Astrocyte of the spinal cord (primary cell): Measurements from ENCODE around the gene CORO2B.

Experiments
- DNase-seq: peaks from one replicate; pipeline ENCODE4 v3.0.0; 2011; ENCODE audit warnings: low read depth, low spot score
- H3K4me3 ChIP-seq: 2 replicates; pipeline ENCODE4 v1.5.1; 2011; ENCODE audit warnings: low read depth, mild to moderate bottlenecking, low read length, moderate library complexity
- in situ Hi-C: cut with HindIII; loops from 2 replicates; pipeline ENCODE4 v1.10.0; 2017; ENCODE audit warnings: low sequenced_read_pairs
- TF ChIP-seq, protein P1 (sequence below): IDR thresholded peaks from 2 replicates; pipeline ENCODE4 v1.5.1; 2012; ENCODE audit warnings: low read depth, mild to moderate bottlenecking, low read length, inconsistent platforms

CORO2B gene

DNA sequence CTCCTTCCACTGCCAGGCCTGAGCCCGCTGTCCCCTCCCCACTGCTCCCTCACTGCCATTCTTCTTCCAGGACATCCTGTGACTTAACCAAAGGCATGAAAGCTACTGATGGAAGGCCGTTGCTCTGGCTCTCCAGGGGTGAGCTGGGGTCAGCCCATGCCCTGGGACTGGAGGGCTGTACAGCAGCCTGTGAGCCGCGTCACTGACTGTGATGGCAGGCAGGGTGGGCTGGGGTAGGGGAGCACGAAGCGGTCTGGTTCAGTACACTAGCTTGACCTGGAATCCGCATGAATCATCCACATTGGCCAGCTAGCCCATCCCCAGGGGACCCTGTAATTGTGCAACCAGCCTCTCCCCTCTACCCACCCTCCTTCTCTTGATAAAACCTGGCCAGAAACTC is 30.8 kb downstream of the CORO2B start:
- in situ Hi-C loops: no loop called here
- H3K4me3 ChIP-seq: no peak overlapping the region
- TF ChIP-seq, protein P1, sequence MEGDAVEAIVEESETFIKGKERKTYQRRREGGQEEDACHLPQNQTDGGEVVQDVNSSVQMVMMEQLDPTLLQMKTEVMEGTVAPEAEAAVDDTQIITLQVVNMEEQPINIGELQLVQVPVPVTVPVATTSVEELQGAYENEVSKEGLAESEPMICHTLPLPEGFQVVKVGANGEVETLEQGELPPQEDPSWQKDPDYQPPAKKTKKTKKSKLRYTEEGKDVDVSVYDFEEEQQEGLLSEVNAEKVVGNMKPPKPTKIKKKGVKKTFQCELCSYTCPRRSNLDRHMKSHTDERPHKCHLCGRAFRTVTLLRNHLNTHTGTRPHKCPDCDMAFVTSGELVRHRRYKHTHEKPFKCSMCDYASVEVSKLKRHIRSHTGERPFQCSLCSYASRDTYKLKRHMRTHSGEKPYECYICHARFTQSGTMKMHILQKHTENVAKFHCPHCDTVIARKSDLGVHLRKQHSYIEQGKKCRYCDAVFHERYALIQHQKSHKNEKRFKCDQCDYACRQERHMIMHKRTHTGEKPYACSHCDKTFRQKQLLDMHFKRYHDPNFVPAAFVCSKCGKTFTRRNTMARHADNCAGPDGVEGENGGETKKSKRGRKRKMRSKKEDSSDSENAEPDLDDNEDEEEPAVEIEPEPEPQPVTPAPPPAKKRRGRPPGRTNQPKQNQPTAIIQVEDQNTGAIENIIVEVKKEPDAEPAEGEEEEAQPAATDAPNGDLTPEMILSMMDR: no peak
- DNase-seq: no peak

- in situ Hi-C loops: no loop called here
- TF ChIP-seq, protein P1: no peak
- H3K4me3 ChIP-seq: no peak overlapping the region
- DNase-seq: no peak
These were observed 32.0 kb downstream of the CORO2B start for GRCh38 chr15:68610825-68611224.

DNA sequence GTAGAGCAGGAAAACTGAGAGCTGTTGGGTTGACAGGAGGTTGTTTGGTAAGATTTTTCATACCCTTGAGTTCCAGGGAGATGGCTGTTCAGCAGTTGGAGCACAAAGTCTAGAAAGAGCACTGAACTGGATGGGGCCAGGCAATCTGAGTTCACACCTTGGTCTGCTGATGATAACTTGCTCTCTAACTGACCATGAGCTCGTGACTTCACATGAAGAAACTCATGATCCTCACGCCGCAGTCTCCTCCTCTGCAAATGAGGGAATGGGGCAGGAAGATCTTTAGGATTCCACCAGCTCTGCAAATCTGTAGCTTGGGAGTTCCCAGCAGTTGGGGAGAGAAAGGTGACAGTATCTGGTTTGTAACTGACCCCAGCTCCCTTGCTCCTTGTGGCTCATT is 33.7 kb downstream of the CORO2B start:
- TF ChIP-seq, protein P1: no peak
- in situ Hi-C loops: no loop called here
- H3K4me3 ChIP-seq: no peak overlapping the region
- no peak for DNase-seq

DNA sequence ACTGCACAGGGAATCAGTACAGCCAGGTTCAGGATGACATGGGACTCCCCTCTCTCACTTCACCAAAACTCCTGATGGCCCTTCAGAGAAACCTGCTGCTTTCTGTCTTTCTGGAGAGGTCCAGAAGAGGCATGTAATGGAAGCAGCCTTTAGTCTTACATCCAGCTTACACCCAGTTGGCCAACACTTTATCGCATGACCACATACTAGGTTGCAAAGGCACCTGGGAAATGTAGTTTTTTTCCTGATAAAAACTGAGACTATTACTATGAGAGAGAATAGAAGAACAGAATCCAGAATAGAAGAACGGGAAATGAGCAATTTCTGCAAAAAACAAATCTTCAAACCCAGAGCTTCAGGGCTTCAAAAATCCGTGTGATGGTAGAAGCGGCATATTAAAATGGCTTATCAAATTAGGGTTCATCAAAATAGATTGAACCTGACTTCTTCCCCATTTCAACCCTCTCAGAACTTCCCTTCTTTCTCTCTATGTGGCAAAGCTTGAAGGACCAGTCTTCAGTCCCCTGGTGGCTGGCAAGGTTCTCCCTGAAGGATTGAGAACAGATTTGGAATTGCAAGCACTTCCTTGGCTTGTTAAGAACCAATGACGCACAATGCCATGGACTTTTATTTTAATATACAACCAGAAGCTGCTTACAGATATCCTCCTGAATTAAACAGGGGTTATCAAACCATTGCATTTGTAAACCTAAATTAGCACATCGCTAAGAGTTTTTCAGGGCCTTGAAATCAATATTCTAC is 34.4 kb downstream of the CORO2B start:
- H3K4me3 ChIP-seq: no peak overlapping the region
- TF ChIP-seq, protein P1: no peak
- DNase-seq: no peak
- in situ Hi-C loops: no loop called here

DNA sequence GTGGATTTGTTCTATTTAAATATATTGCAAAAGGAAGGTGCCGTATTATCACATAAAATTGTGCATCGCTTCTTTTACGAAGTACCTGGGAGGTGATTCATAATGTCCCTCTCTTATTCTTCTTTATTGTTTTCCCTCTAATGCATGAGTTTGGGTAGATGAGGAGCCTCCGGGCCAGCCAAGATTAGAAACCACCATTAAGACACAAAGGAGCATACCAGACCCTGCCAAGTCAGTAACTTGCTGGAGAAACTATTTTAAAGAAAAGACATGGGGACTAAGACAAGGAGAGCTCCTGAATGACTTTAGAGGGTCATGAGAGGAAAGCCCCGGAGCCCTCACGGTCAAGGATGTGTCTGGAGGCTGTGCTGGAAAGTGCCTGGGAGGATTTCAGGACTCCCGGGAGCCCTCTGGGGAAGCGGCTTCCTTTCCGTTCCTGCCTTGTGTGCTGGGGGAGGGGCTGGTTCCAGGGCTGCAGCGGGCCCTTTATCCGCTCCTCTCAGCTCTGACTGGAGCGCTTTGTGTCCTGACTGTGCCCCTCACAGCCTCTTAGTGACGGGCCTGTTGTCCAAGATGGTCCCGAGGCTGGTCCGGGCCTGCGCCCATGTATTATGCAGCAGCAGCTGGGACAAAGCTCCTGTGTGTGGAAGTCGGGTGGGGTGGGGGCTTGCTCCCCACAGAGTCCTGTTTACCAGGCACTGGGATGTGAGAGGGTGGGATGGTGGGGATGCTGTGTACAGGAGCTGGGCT is 35.7 kb downstream of the CORO2B start:
- in situ Hi-C loops: no loop called here
- no peak overlapping the region for H3K4me3 ChIP-seq
- TF ChIP-seq, protein P1: no peak
- DNase-seq: peak; percentile 38

DNA sequence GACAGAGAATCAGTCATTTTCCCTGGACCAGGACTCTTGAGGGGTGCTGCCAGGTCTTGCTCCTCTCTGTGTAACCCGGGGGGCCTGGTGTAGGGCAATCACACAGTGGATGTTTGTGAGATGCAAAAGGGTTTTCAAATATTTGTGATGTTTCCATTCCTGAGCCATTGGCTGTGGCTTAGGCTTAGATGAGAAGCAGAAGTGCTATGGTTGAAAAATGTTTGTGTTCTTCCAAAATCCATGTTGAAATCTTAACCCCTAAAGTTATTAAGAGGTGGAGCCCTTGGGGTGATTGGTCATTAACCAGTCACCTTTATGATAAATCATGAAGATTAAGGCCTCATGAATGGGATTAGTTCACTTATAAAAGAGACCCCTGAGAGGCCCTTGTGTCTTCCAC is 36.5 kb downstream of the CORO2B start:
- no peak overlapping the region for H3K4me3 ChIP-seq
- no peak for DNase-seq
- TF ChIP-seq, protein P1: no peak
- in situ Hi-C loops: no loop called here
